ENCODE data around the gene FAM222A. TPM values are rescaled to one million over a fixed set of nuclear protein-coding genes. Genes with fewer than 3 reads are reported as not detected.

The FAM222A gene
- total RNA-seq, 1 donor from 2014 or later, result 0.58 TPM

DNA sequence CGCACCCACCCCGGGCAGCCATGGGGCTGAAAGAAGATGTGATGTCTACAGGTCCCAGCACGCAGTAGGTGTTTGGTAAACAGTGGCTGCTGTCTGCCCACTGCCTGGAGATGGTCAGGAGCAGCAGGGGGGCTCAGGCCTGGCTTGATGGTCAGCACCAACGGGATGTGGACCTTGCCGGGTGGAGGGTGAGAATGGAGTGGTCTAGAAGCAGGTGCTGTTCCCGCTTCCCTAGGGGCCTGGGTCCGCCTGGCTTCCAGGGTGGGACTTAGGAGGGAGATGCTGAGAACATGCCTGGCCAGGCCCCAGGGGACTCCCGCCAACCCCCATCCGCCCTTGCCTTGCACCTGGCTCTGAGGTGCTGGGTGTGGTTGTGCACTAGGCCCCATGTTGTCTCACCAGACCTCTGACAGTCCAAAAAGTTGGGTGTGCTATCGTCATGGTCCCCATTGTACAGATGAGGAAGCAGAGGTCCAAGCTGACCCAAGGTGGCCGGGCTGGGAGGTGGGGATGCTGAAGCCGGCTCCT lies 12.9 kb downstream of the FAM222A start:
- TF ChIP-seq, protein P1, sequence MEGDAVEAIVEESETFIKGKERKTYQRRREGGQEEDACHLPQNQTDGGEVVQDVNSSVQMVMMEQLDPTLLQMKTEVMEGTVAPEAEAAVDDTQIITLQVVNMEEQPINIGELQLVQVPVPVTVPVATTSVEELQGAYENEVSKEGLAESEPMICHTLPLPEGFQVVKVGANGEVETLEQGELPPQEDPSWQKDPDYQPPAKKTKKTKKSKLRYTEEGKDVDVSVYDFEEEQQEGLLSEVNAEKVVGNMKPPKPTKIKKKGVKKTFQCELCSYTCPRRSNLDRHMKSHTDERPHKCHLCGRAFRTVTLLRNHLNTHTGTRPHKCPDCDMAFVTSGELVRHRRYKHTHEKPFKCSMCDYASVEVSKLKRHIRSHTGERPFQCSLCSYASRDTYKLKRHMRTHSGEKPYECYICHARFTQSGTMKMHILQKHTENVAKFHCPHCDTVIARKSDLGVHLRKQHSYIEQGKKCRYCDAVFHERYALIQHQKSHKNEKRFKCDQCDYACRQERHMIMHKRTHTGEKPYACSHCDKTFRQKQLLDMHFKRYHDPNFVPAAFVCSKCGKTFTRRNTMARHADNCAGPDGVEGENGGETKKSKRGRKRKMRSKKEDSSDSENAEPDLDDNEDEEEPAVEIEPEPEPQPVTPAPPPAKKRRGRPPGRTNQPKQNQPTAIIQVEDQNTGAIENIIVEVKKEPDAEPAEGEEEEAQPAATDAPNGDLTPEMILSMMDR (IDR thresholded peaks at IDR 0.05; ENCODE audit: insufficient read depth, low read length, poor library complexity, severe bottlenecking), result no peak
- H3K4me3 ChIP-seq (ENCODE audit: low read depth, low read length), result no peak overlapping the region
- peaks cover 24% of the 10 kb centered on the region for H3K27me3 ChIP-seq (ENCODE audit: control insufficient read depth, insufficient read depth, low read length)
- no peaks in the 10 kb centered on the region for H3K36me3 ChIP-seq (ENCODE audit: control insufficient read depth, insufficient read depth, low read length)
- DNase-seq (ENCODE audit: low read depth), result no peak

DNA sequence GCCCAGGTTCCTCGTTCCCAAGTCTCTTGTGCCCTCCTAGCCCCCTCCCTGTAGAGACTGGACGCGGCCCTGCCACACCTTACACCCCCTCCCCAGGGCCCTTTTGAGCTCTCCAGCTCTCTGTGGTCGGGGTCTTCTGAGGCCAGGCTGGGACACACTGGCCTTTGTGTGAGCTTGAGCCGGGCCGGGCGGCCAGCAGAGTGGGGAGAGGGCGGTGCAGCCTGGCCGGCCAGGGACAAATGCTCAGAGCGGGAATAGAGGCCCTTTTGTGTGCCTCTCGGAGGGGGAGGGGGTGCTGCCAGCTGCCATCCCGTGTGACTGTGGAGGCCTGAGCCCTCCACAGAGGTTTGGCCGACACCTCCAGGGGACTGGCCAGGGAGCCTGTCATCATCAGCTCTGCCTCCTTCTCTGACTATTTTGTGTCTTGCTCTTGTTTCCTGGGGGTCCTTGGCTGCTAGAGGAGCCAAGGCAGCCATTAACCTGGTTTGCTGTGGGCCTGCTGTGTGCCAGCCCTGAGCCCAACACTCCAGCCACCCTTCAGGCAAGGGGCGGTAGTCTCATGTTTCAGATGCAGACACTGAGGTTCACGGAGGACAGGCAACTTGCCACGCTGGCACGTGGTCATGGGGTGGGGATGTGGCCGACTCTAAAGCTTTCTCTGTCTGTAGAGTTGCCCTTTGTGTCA lies 13.6 kb downstream of the FAM222A start:
- Histone ChIP-seq H3K4me3 (ENCODE audit: low read depth, low read length) (no peak overlapping the region), H3K27me3 (ENCODE audit: control insufficient read depth, insufficient read depth, low read length) (peaks cover 25% of the 10 kb centered on the region), H3K36me3 (ENCODE audit: control insufficient read depth, insufficient read depth, low read length) (no peaks in the 10 kb centered on the region)
- TF ChIP-seq, protein P1 (IDR thresholded peaks at IDR 0.05; ENCODE audit: insufficient read depth, low read length, poor library complexity, severe bottlenecking), result no peak
- DNase-seq (ENCODE audit: low read depth), result no peak

DNA sequence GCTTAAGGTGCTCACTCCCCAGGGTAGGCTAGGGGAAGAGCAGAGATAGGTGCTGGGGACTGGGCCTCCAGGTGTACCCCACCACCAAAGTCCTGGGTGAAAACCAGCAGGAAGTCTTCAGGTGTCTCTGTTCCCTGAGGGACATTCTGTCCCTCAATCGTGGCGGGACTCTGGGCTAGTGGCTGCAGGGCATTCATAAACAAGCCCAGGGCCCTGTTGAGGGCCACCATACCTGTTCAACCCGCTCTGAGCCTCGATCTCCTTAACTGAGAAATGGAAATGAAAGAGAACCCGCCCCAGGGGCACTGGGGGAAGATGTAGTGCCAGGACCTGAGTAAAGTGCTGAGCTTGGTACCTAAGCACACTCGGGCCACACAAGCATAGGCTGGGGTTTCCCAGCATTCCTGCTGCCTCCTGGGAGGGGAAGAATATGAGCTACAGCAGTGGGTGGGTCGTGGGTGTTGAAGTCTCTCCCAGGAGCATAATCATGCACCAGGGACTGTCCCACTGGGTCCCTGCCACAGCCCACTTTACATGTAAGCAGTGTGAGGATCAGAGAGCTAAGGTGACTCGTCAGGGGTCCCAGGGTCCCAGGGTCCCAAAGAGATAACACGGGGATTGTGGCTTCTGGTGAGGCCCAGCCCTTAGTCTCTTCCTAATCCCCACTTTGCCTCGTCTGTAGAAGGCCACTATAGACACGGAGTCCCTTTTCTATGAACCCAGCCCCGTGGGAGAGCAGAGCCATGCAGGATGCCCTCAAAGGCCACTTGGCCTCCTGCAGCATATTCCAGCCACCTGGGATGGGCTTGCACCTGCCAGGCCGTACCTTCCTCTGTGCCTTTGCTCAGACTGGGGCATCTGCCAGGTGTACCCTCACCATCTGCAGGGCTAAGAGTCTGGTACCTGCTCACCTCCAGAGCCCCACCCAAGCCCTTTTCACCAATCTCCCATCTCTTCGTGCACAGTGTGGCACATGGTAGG lies 14.4 kb downstream of the FAM222A start:
- peaks cover 24% of the 10 kb centered on the region for H3K27me3 ChIP-seq (ENCODE audit: control insufficient read depth, insufficient read depth, low read length)
- no peaks in the 10 kb centered on the region for H3K36me3 ChIP-seq (ENCODE audit: control insufficient read depth, insufficient read depth, low read length)
- TF ChIP-seq, protein P1 (IDR thresholded peaks at IDR 0.05; ENCODE audit: insufficient read depth, low read length, poor library complexity, severe bottlenecking), result no peak
- DNase-seq (ENCODE audit: low read depth), result no peak
- no peak overlapping the region for H3K4me3 ChIP-seq (ENCODE audit: low read depth, low read length)

- Histone ChIP-seq H3K36me3 (ENCODE audit: control insufficient read depth, insufficient read depth, low read length) (no peaks in the 10 kb centered on the region), H3K27me3 (ENCODE audit: control insufficient read depth, insufficient read depth, low read length) (peaks cover 24% of the 10 kb centered on the region), H3K4me3 (ENCODE audit: low read depth, low read length) (no peak overlapping the region)
- no peak for DNase-seq (ENCODE audit: low read depth)
- TF ChIP-seq, protein P1 (IDR thresholded peaks at IDR 0.05; ENCODE audit: insufficient read depth, low read length, poor library complexity, severe bottlenecking), result no peak
Observed at GRCh38 chr12:109728921-109729320, 15.3 kb downstream of the FAM222A start.

GRCh38 chr12:109729371-109729781 lies 15.8 kb downstream of the FAM222A start:
- DNase-seq (ENCODE audit: low read depth), result no peak
- Histone ChIP-seq H3K36me3 (ENCODE audit: control insufficient read depth, insufficient read depth, low read length) (no peaks in the 10 kb centered on the region), H3K4me3 (ENCODE audit: low read depth, low read length) (no peak overlapping the region), H3K27me3 (ENCODE audit: control insufficient read depth, insufficient read depth, low read length) (peaks cover 27% of the 10 kb centered on the region)
- TF ChIP-seq, protein P1 (IDR thresholded peaks at IDR 0.05; ENCODE audit: insufficient read depth, low read length, poor library complexity, severe bottlenecking), result no peak
